ENCODE results near the gene SEPHS1.

DNA sequence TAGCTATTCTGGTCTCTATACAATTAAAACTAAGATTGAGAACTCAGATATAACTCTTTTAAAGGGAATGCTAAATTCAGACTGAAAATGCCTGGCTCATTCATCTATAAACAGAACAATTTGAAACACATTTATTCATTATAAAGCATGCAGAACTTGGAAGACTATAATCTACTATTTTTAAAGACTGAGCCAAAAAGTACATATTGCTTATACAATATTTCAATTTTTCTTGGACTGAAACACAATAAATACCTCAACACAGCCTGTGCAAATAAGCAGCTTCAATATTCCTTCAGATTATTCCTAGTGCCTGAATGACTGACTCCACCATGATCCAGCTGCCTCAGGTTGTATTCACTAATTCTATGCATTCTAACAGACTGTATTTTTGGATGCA is 32.7 kb downstream of the SEPHS1 start:
- TF ChIP-seq POLR2A (IDR thresholded peaks at IDR 0.05; ENCODE audit: control extremely low read depth in 1 of 2, low read depth in 2 of 2, low read length in 2 of 2) (no peak), CHD2 (IDR thresholded peaks at IDR 0.05; ENCODE audit: low read length) (no peak), ZNF274 (IDR thresholded peaks at IDR 0.05; ENCODE audit: borderline replicate concordance, extremely low read depth, low read length) (no peak), POLR2AphosphoS5 (IDR thresholded peaks at IDR 0.05; ENCODE audit: low read depth, low read length) (no peak), TEAD4 (IDR thresholded peaks at IDR 0.05; ENCODE audit: low read depth, low read length) (no peak), EP300 (IDR thresholded peaks at IDR 0.05; ENCODE audit: borderline replicate concordance in 1 of 2, low read depth in 2 of 2, low read length in 2 of 2) (no peak), SP1 (IDR thresholded peaks at IDR 0.05; ENCODE audit: low read depth, low read length) (no peak), SP2 (IDR thresholded peaks at IDR 0.05; ENCODE audit: low read length) (no peak), PHF8 (conservative IDR thresholded peaks at IDR 0.05; ENCODE audit: low read depth, low read length) (no peak), RAD21 (IDR thresholded peaks at IDR 0.05 in 1 of 2, conservative IDR thresholded peaks at IDR 0.05 in 1 of 2; ENCODE audit: low read depth in 2 of 2, low read length in 2 of 2) (no peak), TAF1 (IDR thresholded peaks at IDR 0.05; ENCODE audit: low read depth, low read length) (no peak)
- TF ChIP-seq, protein P1, sequence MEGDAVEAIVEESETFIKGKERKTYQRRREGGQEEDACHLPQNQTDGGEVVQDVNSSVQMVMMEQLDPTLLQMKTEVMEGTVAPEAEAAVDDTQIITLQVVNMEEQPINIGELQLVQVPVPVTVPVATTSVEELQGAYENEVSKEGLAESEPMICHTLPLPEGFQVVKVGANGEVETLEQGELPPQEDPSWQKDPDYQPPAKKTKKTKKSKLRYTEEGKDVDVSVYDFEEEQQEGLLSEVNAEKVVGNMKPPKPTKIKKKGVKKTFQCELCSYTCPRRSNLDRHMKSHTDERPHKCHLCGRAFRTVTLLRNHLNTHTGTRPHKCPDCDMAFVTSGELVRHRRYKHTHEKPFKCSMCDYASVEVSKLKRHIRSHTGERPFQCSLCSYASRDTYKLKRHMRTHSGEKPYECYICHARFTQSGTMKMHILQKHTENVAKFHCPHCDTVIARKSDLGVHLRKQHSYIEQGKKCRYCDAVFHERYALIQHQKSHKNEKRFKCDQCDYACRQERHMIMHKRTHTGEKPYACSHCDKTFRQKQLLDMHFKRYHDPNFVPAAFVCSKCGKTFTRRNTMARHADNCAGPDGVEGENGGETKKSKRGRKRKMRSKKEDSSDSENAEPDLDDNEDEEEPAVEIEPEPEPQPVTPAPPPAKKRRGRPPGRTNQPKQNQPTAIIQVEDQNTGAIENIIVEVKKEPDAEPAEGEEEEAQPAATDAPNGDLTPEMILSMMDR (IDR thresholded peaks at IDR 0.05; ENCODE audit: control extremely low read depth in 1 of 3, insufficient read depth in 1 of 3, low read depth in 1 of 3, low read length in 3 of 3), result no peak
- TF ChIP-seq, protein P2, sequence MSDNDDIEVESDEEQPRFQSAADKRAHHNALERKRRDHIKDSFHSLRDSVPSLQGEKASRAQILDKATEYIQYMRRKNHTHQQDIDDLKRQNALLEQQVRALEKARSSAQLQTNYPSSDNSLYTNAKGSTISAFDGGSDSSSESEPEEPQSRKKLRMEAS (IDR thresholded peaks at IDR 0.05), result no peak

All from H1 (cell line).